Panc1 (cell line): ENCODE measurements around the gene SERAC1. TPM values are rescaled to one million over a fixed set of nuclear protein-coding genes. Genes with fewer than 3 reads are reported as not detected.

ENCODE experiments used
- ATAC-seq: fragments of 200-7000 bp; cut with Tn5 transposase; 2 replicates; pipeline ENCODE4 v1.9.1; 2020; ENCODE audit warnings: mild to moderate bottlenecking, moderate library complexity
- BruUV-seq: library from RNA; stranded (reverse); fragments of 400-500 nt; replicated peaks from 2 replicates; lab custom pipeline; 2021; lab: Mats Ljungman, UMichigan
- CTCF ChIA-PET: fragments of 300-600 bp; sonication (Branson Sonifier 250); formaldehyde crosslinking; loops from one replicate; lab custom pipeline; 2022; ENCODE audit warnings: antibody characterized with exemption; lab: Charles Lee
- POLR2A ChIA-PET: fragments of 300-600 bp; sonication (Branson Sonifier 250); formaldehyde crosslinking; loops from one replicate; lab custom pipeline; 2022; ENCODE audit warnings: antibody characterized with exemption; lab: Charles Lee
- DNase-seq: peaks from one replicate; pipeline ENCODE4 v3.0.0-alpha.2; 2010; ENCODE audit warnings: low read depth, low spot score
- H3K27ac ChIP-seq: 2 replicates; pipeline ENCODE4 v1.5.1; 2011; ENCODE audit warnings: mild to moderate bottlenecking, low read length, inconsistent platforms
- H3K27me3 ChIP-seq: fragments of 200-500 bp; sonication (Bioruptor generic); 2 replicates; pipeline ENCODE4 v1.6.0; 2014; ENCODE audit warnings: low read length, inconsistent platforms; ENCODE audit not compliant: control insufficient read depth, insufficient read depth
- H3K36me3 ChIP-seq: fragments of 200-500 bp; sonication (Bioruptor generic); 2 replicates; pipeline ENCODE4 v1.5.1; 2014; ENCODE audit warnings: inconsistent platforms, mild to moderate bottlenecking, low read length, moderate library complexity; ENCODE audit not compliant: control insufficient read depth, insufficient read depth
- H3K4me1 ChIP-seq: 2 replicates; pipeline ENCODE4 v1.5.1; 2011; ENCODE audit warnings: inconsistent platforms, mild to moderate bottlenecking, low read length, moderate library complexity; ENCODE audit not compliant: control insufficient read depth, insufficient read depth
- H3K4me3 ChIP-seq, 2 experiments: 2 replicates each; pipeline ENCODE4 v1.5.1; 2011 to 2012; ENCODE audit warnings: low read depth in 2 of 2, low read length in 2 of 2, mild to moderate bottlenecking in 2 of 2, inconsistent platforms in 1 of 2, moderate library complexity in 1 of 2
- H3K9me3 ChIP-seq: fragments of 200-500 bp; sonication (Bioruptor generic); 2 replicates; pipeline ENCODE4 v1.5.1; 2014; ENCODE audit warnings: low read depth, mild to moderate bottlenecking, inconsistent platforms, low read length, moderate library complexity; ENCODE audit not compliant: control insufficient read depth, insufficient read depth
- SIN3A ChIP-seq: IDR thresholded peaks from 2 replicates; pipeline ENCODE4 v1.6.1; 2012; ENCODE audit warnings: low read depth, mild to moderate bottlenecking, low read length, moderate library complexity, borderline replicate concordance; ENCODE audit not compliant: insufficient read depth
- in situ Hi-C: cut with HindIII; loops from 2 replicates; pipeline ENCODE4 v1.10.0; 2016; ENCODE audit warnings: low sequenced_read_pairs, low pct_unique_long_range_greater_than_20kb
- intact Hi-C: fragments of 100-400 bp; cut with micrococcal nuclease; formaldehyde crosslinking; loops from one replicate; pipeline ENCODE4 v1.10.0; 2022; ENCODE audit not compliant: unreplicated experiment
- total RNA-seq: library from RNA; stranded (reverse); gene quantifications from one replicate; pipeline ENCODE4 v1.2.1, GENCODE V29; 2021; ENCODE audit not compliant: unreplicated experiment

SERAC1 gene
- total RNA-seq, 1 experiment from 2014 or later: 8.2 TPM

DNA sequence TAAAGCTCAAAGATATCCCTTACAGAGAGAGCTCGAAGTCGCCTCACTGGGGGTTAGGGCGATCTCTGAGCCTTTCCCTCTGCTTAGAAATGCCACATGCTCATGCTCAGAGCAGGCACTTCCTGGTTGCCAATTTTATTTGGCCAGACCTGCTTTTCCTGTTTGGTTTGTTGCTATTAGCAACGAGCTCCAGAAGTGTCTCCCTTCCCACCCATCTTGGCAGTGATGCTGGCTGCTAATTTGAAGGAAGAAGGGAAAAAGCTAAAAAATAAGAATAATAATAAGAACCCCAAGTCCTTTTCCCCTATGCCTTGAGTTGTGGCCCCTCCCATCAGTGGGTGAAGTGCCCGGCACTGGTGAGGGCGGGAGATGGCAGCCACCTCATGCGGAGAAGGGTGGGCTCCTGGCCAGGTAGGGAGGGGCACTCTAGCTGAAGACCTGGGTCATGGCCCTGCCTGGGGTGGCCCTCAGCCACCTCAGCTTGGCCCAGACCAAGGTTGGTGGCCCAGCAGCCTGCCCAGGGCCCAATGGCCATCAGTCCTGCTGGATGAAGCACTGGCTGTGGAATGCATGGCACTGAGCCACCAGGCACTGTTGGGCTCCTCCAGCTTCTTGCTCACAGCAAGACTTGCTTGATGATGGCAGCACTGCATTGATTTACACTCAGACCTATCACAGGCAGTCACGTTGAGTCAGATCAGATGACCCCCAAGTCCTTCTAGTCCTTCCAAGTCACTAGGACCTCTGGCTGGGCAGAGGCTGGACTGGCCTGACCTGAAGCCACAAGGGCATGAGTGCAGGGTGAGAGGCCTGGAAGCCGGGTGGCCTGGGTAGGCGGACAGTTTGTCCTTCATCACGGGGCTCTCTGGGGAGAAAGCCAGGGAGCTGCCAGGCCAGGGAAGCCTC is 107.4 kb downstream of the SERAC1 start:
- Histone ChIP-seq H3K27me3 (no peaks in the 10 kb centered on the region), H3K4me3 (no peak overlapping the region), H3K9me3 (no peaks in the 10 kb centered on the region), H3K27ac (peak overlapping the region; percentile 75), H3K4me1 (peaks cover 34% of the 10 kb centered on the region), H3K36me3 (peaks cover 4% of the 10 kb centered on the region; the same call in 1 of the 2 replicates)
- ChIA-PET POLR2A (interaction anchor here (0.6 kb wide), 1 partner anchor 13 kb away, joined by 4 read pairs; no protein-coding TSS in a partner anchor), CTCF (no interaction called here)
- ATAC-seq (peak; percentile 60), DNase-seq (no peak)
- in situ Hi-C loops (no loop called here), intact Hi-C loops (no loop called here)
- TF ChIP-seq SIN3A: no peak
- BruUV-seq: no TSS peak

Other genes starting within 250 kb of the SERAC1 start
- gene SYNJ2, start 186.4 kb downstream of the SERAC1 start, total RNA-seq: 70.0 TPM
- 54.4 TPM for gene GTF2H5, start 88 bp upstream of the SERAC1 start, total RNA-seq
- 105 TPM for gene TULP4, start 144.2 kb upstream of the SERAC1 start, total RNA-seq